BJ (cell line): ENCODE data around the gene DPP6. TPM values are rescaled to one million over a fixed set of nuclear protein-coding genes. Genes with fewer than 3 reads are reported as not detected.

Source experiments
- CTCF ChIA-PET: fragments of 350-600 bp; formaldehyde crosslinking; extraction: SDS; loops from one replicate; lab custom pipeline; 2021; ENCODE audit warnings: antibody characterized with exemption, inconsistent platforms; lab: Yijun Ruan, JAX
- POLR2A ChIA-PET: fragments of 300-600 bp; sonication (Branson Sonifier 250); formaldehyde crosslinking; extraction: SDS; loops from one replicate; lab custom pipeline; 2021; ENCODE audit warnings: antibody characterized with exemption; lab: Charles Lee
- DNase-seq: peaks from one replicate; pipeline ENCODE4 v3.0.0-alpha.2; 2011; ENCODE audit warnings: low read depth
- H3K27me3 ChIP-seq: 2 replicates; pipeline ENCODE4 v1.6.0; 2011; ENCODE audit warnings: low read length; ENCODE audit not compliant: control insufficient read depth, insufficient read depth
- H3K36me3 ChIP-seq: 2 replicates; pipeline ENCODE4 v1.5.1; 2011; ENCODE audit warnings: low read length; ENCODE audit not compliant: control insufficient read depth, insufficient read depth
- H3K4me3 ChIP-seq: 2 replicates; pipeline ENCODE4 v1.5.1; 2011; ENCODE audit warnings: low read depth, mild to moderate bottlenecking, control low read depth, low read length
- polyA plus RNA-seq: library from polyadenylated mRNA; depleted of rRNA; stranded (reverse); fragments of >200 nt; gene quantifications from 2 replicates; pipeline ENCODE4 v1.2.3, GENCODE V29; 2011
- TF ChIP-seq, protein P1 (sequence below): IDR thresholded peaks from 2 replicates; pipeline ENCODE4 v1.5.1; 2011; ENCODE audit warnings: low read depth, mild to moderate bottlenecking, control low read depth, inconsistent platforms, low read length, moderate library complexity; ENCODE audit not compliant: insufficient read depth

Gene DPP6
- polyA plus RNA-seq, 1 experiment, result not detected

- Histone ChIP-seq H3K4me3 (no peak overlapping the region), H3K36me3 (no peaks in the 10 kb centered on the region), H3K27me3 (no peaks in the 10 kb centered on the region)
- TF ChIP-seq, protein P1, sequence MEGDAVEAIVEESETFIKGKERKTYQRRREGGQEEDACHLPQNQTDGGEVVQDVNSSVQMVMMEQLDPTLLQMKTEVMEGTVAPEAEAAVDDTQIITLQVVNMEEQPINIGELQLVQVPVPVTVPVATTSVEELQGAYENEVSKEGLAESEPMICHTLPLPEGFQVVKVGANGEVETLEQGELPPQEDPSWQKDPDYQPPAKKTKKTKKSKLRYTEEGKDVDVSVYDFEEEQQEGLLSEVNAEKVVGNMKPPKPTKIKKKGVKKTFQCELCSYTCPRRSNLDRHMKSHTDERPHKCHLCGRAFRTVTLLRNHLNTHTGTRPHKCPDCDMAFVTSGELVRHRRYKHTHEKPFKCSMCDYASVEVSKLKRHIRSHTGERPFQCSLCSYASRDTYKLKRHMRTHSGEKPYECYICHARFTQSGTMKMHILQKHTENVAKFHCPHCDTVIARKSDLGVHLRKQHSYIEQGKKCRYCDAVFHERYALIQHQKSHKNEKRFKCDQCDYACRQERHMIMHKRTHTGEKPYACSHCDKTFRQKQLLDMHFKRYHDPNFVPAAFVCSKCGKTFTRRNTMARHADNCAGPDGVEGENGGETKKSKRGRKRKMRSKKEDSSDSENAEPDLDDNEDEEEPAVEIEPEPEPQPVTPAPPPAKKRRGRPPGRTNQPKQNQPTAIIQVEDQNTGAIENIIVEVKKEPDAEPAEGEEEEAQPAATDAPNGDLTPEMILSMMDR, result no peak
- ChIA-PET POLR2A (no interaction called here), CTCF (interaction anchor here (1.1 kb wide), 1 partner anchor 15 kb away, joined by 4 read pairs; no protein-coding TSS in a partner anchor)
- DNase-seq, result no peak
Observed at GRCh38 chr7:154610903-154611302, 558.7 kb downstream of the DPP6 start.

DNA sequence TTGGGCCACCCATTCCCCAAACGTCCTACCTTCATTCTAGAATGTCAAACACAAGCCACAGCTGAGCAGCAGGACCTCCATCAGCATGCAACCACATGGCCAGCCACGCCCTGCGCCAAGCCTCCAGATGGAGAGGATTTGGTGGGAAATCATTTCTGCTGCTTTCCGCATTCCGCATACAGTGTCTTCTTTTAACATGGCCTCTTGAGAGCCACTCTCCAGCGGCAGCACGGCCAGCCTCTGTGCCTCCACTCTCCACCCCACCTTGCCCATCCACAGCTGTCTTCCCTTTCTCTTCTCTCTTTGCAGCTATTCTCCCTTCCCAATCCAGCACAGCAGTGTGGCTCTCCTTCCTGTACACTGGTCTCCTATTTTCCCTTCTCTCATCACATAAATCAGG, 561.6 kb downstream of the DPP6 start:
- H3K4me3 ChIP-seq, result no peak overlapping the region
- no peaks in the 10 kb centered on the region for H3K27me3 ChIP-seq
- no peaks in the 10 kb centered on the region for H3K36me3 ChIP-seq
- CTCF ChIA-PET, result no interaction called here
- POLR2A ChIA-PET, result no interaction called here
- TF ChIP-seq, protein P1, result no peak
- no peak for DNase-seq

DNA sequence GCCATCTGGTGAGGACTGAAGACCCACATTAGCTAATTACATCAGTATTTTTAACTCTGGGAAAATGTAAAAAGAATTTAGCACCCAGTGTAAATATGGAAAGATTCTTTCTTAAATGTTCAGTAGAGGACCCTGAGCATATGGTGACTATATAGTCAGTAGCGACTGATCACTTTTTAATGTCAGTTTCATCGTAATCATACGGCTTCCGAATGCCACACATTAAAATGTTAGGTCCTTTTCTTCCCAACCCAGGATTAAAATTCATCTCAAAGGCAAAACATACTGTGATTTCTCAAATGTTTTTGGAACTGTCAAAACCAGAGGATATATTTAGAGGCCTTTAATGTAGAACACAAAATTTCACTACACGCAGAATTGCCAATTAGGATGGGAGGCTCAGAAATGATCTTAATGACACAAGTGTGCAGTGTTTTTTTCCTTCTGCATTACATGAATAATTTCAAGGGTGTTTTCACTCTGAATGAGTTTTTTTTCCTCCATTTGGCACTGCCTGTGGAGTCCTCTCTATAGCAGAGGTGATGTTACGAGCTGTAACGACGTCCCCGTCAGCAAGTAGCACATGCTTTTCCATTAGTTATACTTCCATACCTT, 568.0 kb downstream of the DPP6 start:
- CTCF ChIA-PET, result no interaction called here
- POLR2A ChIA-PET, result no interaction called here
- H3K4me3 ChIP-seq, result no peak overlapping the region
- no peaks in the 10 kb centered on the region for H3K27me3 ChIP-seq
- no peaks in the 10 kb centered on the region for H3K36me3 ChIP-seq
- DNase-seq, result no peak
- TF ChIP-seq, protein P1, result no peak

- no peak overlapping the region for H3K4me3 ChIP-seq
- CTCF ChIA-PET, result no interaction called here
Observed at GRCh38 chr7:154623399-154623798, 571.2 kb downstream of the DPP6 start.

DNA sequence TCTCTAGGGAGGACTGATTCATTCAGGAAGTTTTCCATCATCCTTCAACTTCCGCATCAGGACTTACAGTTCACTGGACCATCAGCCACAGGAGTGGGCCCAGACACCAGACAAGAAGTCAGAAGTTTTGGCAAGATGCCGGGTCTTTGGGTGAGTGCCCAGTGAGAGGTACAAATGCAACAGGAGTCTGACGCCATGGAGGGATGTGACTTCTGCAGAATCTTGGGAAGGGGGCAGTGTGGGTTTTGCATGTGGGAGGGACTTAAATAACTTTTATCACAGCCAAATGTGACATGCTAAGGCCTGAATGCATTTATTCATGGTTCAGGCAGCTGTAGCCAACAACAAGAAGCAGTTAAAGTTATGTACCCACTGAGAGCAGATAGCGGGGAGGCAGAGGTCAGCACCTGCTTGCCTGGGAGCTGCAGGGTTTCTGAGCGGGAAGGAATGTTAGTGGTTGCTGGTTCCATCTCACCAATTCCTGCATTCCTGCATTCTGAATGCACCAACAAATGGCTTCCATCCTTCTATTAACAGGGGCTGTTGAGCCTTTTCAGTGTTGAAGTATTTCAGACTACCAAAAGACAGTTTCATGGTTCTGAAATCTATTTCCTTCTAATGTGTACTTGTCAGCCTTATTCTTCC, 575.6 kb downstream of the DPP6 start:
- H3K36me3 ChIP-seq, result no peaks in the 10 kb centered on the region
- TF ChIP-seq, protein P1, result no peak
- POLR2A ChIA-PET, result no interaction called here
- H3K4me3 ChIP-seq, result no peak overlapping the region
- DNase-seq, result no peak
- CTCF ChIA-PET, result interaction anchor here (1.2 kb wide), 1 partner anchor 39 kb away, joined by 3 read pairs; no protein-coding TSS in a partner anchor
- H3K27me3 ChIP-seq, result no peaks in the 10 kb centered on the region

More at GRCh38 chr7:154623399-154623798, 571.2 kb downstream of the DPP6 start:
- POLR2A ChIA-PET, result no interaction called here
- no peak for DNase-seq
- H3K36me3 ChIP-seq, result no peaks in the 10 kb centered on the region
- no peaks in the 10 kb centered on the region for H3K27me3 ChIP-seq
- TF ChIP-seq, protein P1, result no peak
